SH-SY5Y (cell line): Measurements from ENCODE around the gene INTS12.

Experiments
- GATA2 ChIP-seq: IDR thresholded peaks from 2 replicates; pipeline ENCODE4 v1.6.1; 2011; ENCODE audit warnings: mild to moderate bottlenecking, low read depth, low read length
- GATA3 ChIP-seq: IDR thresholded peaks from 2 replicates; pipeline ENCODE4 v1.6.1; 2011; ENCODE audit warnings: low read depth, mild to moderate bottlenecking, low read length, moderate library complexity

- TF ChIP-seq GATA3 (no peak), GATA2 (peak; percentile 28; the same call in 1 of the 2 replicates)
Observed at GRCh38 chr4:105708181-105709080, at the start of gene INTS12, which contains the start of gene GSTCD.
